Articular chondrocyte of knee joint (primary cell): ENCODE measurements around the gene NR1D2. TPM values are rescaled to one million over a fixed set of nuclear protein-coding genes. Genes with fewer than 3 reads are reported as not detected.

ENCODE experiments used
- total RNA-seq: library from RNA; depleted of rRNA; stranded (reverse); fragments of >200 nt; gene quantifications from 2 replicates; pipeline ENCODE4 v1.2.3, GENCODE V29; 2012

Gene NR1D2
- 57.2 and 60.4 TPM in 2 replicates for total RNA-seq

DNA sequence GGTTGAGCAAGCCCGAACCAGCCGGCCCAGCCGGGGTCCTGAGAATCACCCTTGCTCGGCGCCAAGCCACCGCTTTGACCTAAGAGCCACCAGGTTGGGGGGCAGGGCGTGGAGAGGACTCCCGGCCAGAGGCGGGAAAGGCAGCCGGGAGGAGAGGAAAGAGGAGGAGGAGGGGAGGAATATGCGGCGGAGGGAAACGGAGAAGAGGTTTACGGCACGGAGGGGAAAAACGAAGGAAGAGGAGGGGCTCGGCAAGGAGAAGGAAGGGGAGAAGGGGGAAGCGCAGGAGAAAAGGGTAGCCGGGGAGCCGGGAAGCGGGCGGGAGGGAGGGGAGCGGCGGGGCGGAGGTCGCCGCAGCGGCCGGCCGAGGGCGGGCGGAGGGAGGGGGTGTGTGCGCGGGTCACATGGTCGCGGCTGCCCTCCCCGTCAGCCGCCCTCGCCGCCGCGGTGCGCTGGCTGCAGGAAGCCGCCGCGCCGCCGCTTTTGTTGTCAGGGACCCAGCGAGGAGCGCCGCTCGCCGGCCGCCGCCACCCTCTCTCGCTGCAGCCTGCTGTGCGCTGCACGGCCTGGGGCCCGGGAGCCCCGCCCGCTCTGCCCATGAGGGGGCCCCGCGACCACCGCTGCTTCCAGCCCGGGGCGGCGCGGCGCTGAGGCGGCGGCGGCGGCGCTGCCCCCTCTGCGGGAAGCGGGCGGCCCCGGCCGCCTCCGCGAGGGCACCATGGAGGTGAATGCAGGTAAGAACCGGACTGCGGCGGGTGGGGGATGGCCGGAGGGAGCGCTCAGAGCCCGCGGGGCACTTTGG lies at the start of gene NR1D2:
TSS of gene NR1D2 (plus strand) at position 426 of the 802 bp plus-strand sequence. CDS start at position 719, 293 bp downstream.

DNA sequence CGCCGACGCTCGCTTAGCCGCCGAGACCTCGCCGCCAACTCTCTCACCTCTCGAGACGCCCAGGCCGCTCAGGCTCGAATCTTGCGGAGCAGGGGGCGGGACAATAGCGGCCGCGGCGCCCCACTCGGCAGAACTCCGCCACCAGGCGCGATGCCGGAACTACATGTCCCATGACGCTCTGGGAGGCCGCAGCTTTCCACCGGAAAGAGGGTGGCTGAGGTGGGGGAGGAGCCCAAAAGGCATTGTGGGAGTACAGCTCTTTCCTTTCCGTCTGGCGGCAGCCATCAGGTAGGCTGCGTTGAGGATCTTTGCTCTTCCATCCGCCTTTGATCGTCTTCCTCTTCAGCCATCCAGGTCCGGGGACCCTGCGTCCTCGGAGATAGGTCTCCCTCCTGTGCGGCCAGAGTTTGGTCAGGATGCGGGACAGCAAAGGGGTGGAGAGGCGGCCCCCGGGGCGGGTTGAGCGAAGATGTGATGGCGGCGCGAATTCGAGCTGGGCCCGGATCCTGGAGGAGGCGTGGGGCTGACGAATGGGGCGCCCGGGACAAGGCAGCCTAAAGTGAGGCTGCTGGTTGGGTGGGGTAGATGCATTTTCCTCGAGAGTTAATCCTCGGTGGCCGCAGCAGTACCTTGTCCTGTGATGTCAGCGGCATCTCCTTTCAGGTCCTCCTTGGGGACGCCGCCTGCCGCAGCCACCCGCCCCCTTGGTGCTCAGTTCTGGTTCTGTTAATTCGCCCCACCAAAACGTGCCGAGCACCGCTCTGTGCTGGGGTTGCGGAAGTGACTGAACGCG lies 28.0 kb upstream of the NR1D2 start, which contains the start of the genes NKIRAS1 and RPL15:
TSS of gene NKIRAS1 (minus strand) at position 105 of the 793 bp plus-strand sequence. CDS start 6,086 bp downstream, outside the sequence.
TSS of gene RPL15 (plus strand) at position 247 of the 793 bp plus-strand sequence. CDS start 728 bp downstream, outside the sequence.

Other genes with a start within 250 kb of the NR1D2 start
- gene UBE2E1, start 139.3 kb upstream of the NR1D2 start, total RNA-seq, result 85.1 and 86.0 TPM in 2 replicates
- 12.0 and 16.9 TPM in 2 replicates for gene NKIRAS1, start 28.3 kb upstream of the NR1D2 start, total RNA-seq
- 2,341 and 2,626 TPM in 2 replicates for gene RPL15, start 28.2 kb upstream of the NR1D2 start, total RNA-seq